Neural progenitor cell (in vitro differentiated cells): ENCODE results near the gene PCBD2. TPM values are rescaled to one million over a fixed set of nuclear protein-coding genes. Genes with fewer than 3 reads are reported as not detected.

Source experiments
- DNase-seq: peaks from one replicate; pipeline ENCODE4 v3.0.0-alpha.2; 2016; ENCODE audit warnings: low spot score
- H2AFZ ChIP-seq: fragments of 200-600 bp; sonication (generic); replicated peaks from 2 replicates; pipeline ENCODE4 v1.6.1; 2016; ENCODE audit warnings: antibody characterized with exemption
- H3F3A ChIP-seq: fragments of 200-600 bp; sonication (generic); 2 replicates; pipeline ENCODE4 v1.6.1; 2016; ENCODE audit warnings: antibody characterized with exemption, low read depth
- H3K27ac ChIP-seq: fragments of 200-600 bp; sonication (generic); 2 replicates; pipeline ENCODE4 v1.5.1; 2016; ENCODE audit warnings: mild to moderate bottlenecking
- H3K27me3 ChIP-seq: fragments of 200-600 bp; sonication (generic); 2 replicates; pipeline ENCODE4 v1.6.1; 2016; ENCODE audit warnings: mild to moderate bottlenecking, moderate library complexity
- H3K36me3 ChIP-seq: fragments of 200-600 bp; sonication (generic); 2 replicates; pipeline ENCODE4 v1.5.1; 2016
- H3K4me1 ChIP-seq: fragments of 200-600 bp; sonication (generic); 2 replicates; pipeline ENCODE4 v1.6.1; 2016; ENCODE audit warnings: mixed run types
- H3K4me2 ChIP-seq: fragments of 200-600 bp; sonication (generic); 2 replicates; pipeline ENCODE4 v1.6.1; 2016
- H3K4me3 ChIP-seq: fragments of 200-600 bp; sonication (generic); 2 replicates; pipeline ENCODE4 v1.5.1; 2016
- H3K79me2 ChIP-seq: fragments of 200-600 bp; sonication (generic); 2 replicates; pipeline ENCODE4 v1.6.1; 2016; ENCODE audit warnings: low read depth
- H3K9ac ChIP-seq: fragments of 200-600 bp; sonication (generic); 2 replicates; pipeline ENCODE4 v1.6.1; 2016
- H3K9me3 ChIP-seq: fragments of 200-600 bp; sonication (generic); 2 replicates; pipeline ENCODE4 v1.5.1; 2016; ENCODE audit warnings: low read depth
- H4K20me1 ChIP-seq: fragments of 200-600 bp; sonication (generic); 2 replicates; pipeline ENCODE4 v1.6.1; 2016; ENCODE audit warnings: low read depth
- H3K27ac Mint-ChIP-seq: 3 replicates; pipeline ENCODE4 v1.8.0; 2021; ENCODE audit warnings: mixed read lengths
- H3K27me3 Mint-ChIP-seq: 2 replicates; pipeline ENCODE4 v1.8.0; 2022; ENCODE audit warnings: low read depth, mild to moderate bottlenecking, inconsistent platforms, moderate library complexity, mixed read lengths; ENCODE audit not compliant: insufficient read depth
- H3K36me3 Mint-ChIP-seq: 3 replicates; pipeline ENCODE4 v1.8.0; 2021; ENCODE audit warnings: mixed read lengths
- H3K4me1 Mint-ChIP-seq: 3 replicates; pipeline ENCODE4 v1.8.0; 2021; ENCODE audit warnings: mixed read lengths
- H3K4me3 Mint-ChIP-seq: 3 replicates; pipeline ENCODE4 v1.8.0; 2021; ENCODE audit warnings: mild to moderate bottlenecking, moderate library complexity, mixed read lengths
- H3K9me3 Mint-ChIP-seq: 3 replicates; pipeline ENCODE4 v1.8.0; 2020; ENCODE audit warnings: mixed read lengths
- CTCF ChIP-seq: fragments of 200-600 bp; sonication (generic); IDR thresholded peaks from 2 replicates; pipeline ENCODE4 v1.5.1; 2017; ENCODE audit warnings: antibody characterized with exemption, mild to moderate bottlenecking
- EZH2 ChIP-seq: fragments of 200-600 bp; sonication (generic); IDR thresholded peaks from 2 replicates; pipeline ENCODE4 v1.6.1; 2017; ENCODE audit warnings: antibody characterized with exemption, mild to moderate bottlenecking, moderate library complexity
- EZH2phosphoT487 ChIP-seq: fragments of 200-600 bp; sonication (generic); IDR thresholded peaks from 2 replicates; pipeline ENCODE4 v1.6.1; 2017; ENCODE audit warnings: antibody characterized with exemption
- total RNA-seq: library from RNA; depleted of rRNA; stranded (reverse); fragments of >200 nt; gene quantifications from 2 replicates; pipeline ENCODE4 v1.2.3, GENCODE V29; 2015; ENCODE audit warnings: low replicate concordance

Gene PCBD2
- total RNA-seq, 1 donor from 2014 or later: 5.0 TPM

GRCh38 chr5:134917070-134917815 lies 12.3 kb downstream of the PCBD2 start:
- Histone ChIP-seq H3K9ac (no peak overlapping the region), H3K27me3 (no peaks in the 10 kb centered on the region), H3K4me3 (no peak overlapping the region), H4K20me1 (no peaks in the 10 kb centered on the region), H2AFZ (no peak overlapping the region), H3K27ac (no peak overlapping the region), H3K79me2 (no peaks in the 10 kb centered on the region), H3K4me2 (no peak overlapping the region), H3K4me1 (no peaks in the 10 kb centered on the region), H3F3A (no peaks in the 10 kb centered on the region), H3K36me3 (no peaks in the 10 kb centered on the region), H3K9me3 (no peaks in the 10 kb centered on the region)
- Mint-ChIP-seq H3K9me3 (no peaks in the 10 kb centered on the region), H3K4me1 (no peaks in the 10 kb centered on the region), H3K27ac (no peak overlapping the region), H3K4me3 (no peak overlapping the region), H3K27me3 (no peaks in the 10 kb centered on the region), H3K36me3 (peaks cover 13% of the 10 kb centered on the region)
- DNase-seq: peak; percentile 54
- TF ChIP-seq CTCF (peak; percentile 69), EZH2phosphoT487 (no peak), EZH2 (no peak)

- peaks cover 15% of the 10 kb centered on the region for H3K36me3 Mint-ChIP-seq
These were observed 13.9 kb downstream of the PCBD2 start for GRCh38 chr5:134918861-134919260.

GRCh38 chr5:134920848-134921575 lies 16.1 kb downstream of the PCBD2 start:
- Histone ChIP-seq H3K4me2 (no peak overlapping the region), H3K79me2 (no peaks in the 10 kb centered on the region), H3K36me3 (no peaks in the 10 kb centered on the region), H3K9me3 (no peaks in the 10 kb centered on the region), H3K4me1 (no peaks in the 10 kb centered on the region), H3K9ac (no peak overlapping the region), H2AFZ (no peak overlapping the region), H3F3A (no peaks in the 10 kb centered on the region), H3K27me3 (no peaks in the 10 kb centered on the region), H3K4me3 (no peak overlapping the region), H4K20me1 (no peaks in the 10 kb centered on the region), H3K27ac (no peak overlapping the region)
- Mint-ChIP-seq H3K4me3 (no peak overlapping the region), H3K36me3 (peaks cover 15% of the 10 kb centered on the region), H3K27me3 (no peaks in the 10 kb centered on the region), H3K9me3 (no peaks in the 10 kb centered on the region), H3K4me1 (no peaks in the 10 kb centered on the region), H3K27ac (no peak overlapping the region)
- TF ChIP-seq EZH2 (no peak), EZH2phosphoT487 (no peak)
- DNase-seq: no peak

More at GRCh38 chr5:134918861-134919260, 13.9 kb downstream of the PCBD2 start:
- no peak overlapping the region for H2AFZ ChIP-seq
- no peak overlapping the region for H3K4me2 ChIP-seq
- H3K9me3 ChIP-seq: no peaks in the 10 kb centered on the region
- no peaks in the 10 kb centered on the region for H3F3A ChIP-seq
- H3K4me3 Mint-ChIP-seq: no peak overlapping the region
- no peak overlapping the region for H3K27ac ChIP-seq
- H3K27ac Mint-ChIP-seq: no peak overlapping the region
- no peaks in the 10 kb centered on the region for H3K27me3 ChIP-seq
- H3K79me2 ChIP-seq: no peaks in the 10 kb centered on the region
- DNase-seq: no peak
- H3K27me3 Mint-ChIP-seq: no peaks in the 10 kb centered on the region
- no peak for TF ChIP-seq CTCF
- TF ChIP-seq EZH2: no peak
- no peak for TF ChIP-seq EZH2phosphoT487
- H3K9ac ChIP-seq: no peak overlapping the region
- no peaks in the 10 kb centered on the region for H3K4me1 ChIP-seq
- no peaks in the 10 kb centered on the region for H3K4me1 Mint-ChIP-seq
- no peak overlapping the region for H3K4me3 ChIP-seq
- H4K20me1 ChIP-seq: no peaks in the 10 kb centered on the region
- H3K36me3 ChIP-seq: no peaks in the 10 kb centered on the region
- no peaks in the 10 kb centered on the region for H3K9me3 Mint-ChIP-seq
